ENCODE data around the gene HYAL2.

DNA sequence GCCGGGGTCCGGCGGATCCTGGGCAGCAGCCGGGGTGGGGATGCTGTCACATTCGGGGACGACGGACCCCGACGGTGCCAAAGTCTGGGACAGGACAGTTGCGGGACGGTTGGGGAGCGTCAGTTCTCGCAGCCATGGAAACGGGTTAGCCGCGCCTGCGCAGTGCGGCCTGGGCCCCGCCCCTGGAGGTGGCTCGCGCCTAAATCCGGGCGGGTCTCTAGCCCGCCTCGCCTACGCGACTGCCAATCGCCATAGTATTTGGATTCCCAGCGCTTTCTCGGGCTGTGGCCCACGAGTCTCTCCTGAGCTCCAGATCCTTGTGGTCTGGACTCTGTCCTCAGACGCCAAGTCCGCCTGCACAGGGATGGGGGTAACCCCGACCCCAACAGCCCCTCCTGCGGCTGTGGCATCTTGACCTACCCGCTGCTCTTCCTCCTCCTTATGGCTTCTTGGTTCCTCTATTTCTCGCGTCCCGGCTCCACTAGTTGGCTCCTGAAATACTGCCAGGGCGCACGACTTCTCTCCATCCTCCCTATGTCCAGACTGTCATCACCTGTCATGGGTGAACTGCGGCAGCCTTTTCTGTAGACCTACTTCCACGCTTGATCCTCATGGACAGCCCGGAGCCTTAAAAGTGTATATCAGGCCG, 23.2 kb upstream of the HYAL2 start, which contains the start of gene ZMYND10:
- TF ChIP-seq YY1 (IDR thresholded peaks at IDR 0.05; ENCODE audit: insufficient read depth, insufficient read length) (no peak), SUZ12 (IDR thresholded peaks at IDR 0.05; ENCODE audit: extremely low read depth, insufficient read depth, insufficient read length) (no peak)
